GM18498 (cell line): Measurements from ENCODE around the gene MLC1.

Source experiments
- ATAC-seq: cut with Tn5 transposase; IDR thresholded peaks from one replicate; pipeline ENCODE4 v1.9.1; 2021; ENCODE audit warnings: mild to moderate bottlenecking, moderate library complexity; ENCODE audit not compliant: unreplicated experiment

MLC1 gene

DNA sequence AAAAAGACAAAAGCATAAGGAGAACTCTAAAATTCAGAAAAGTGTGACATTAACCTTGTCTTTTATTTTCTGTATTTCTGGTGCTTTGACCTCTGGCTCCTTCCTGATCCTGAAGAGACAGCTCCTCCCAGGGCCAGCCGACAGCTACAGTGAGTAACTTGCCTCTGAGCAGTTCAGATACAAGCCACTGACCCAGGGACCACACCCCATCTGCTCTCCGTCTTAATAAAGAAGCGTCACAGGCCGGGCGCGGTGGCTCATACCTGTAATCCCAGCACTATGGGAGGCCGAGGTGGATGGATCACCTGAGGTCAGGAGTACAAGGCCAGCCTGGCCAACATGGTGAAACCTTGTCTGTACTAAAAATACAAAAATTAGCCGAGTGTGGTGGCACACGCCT, 6.5 kb downstream of the MLC1 start:
- no peak for ATAC-seq

DNA sequence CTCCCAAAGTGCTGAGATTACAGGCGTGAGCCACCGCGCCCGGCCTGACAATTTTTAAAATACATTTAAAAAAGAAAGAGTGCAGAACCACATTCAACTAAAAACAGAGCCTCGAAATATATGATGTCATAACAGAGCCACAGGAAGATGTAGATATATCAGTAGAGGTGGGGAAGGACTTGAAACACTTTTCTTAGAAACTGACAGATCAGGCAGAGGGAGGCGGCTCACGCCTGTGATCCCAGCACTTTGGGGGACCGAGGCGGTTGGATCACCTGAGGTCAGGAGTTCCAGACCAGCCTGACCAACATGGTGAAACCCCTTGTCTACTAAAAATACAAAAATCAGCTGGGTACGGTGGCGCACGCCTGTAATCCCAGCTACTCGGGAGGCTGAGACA, 7.0 kb downstream of the MLC1 start:
- no peak for ATAC-seq

DNA sequence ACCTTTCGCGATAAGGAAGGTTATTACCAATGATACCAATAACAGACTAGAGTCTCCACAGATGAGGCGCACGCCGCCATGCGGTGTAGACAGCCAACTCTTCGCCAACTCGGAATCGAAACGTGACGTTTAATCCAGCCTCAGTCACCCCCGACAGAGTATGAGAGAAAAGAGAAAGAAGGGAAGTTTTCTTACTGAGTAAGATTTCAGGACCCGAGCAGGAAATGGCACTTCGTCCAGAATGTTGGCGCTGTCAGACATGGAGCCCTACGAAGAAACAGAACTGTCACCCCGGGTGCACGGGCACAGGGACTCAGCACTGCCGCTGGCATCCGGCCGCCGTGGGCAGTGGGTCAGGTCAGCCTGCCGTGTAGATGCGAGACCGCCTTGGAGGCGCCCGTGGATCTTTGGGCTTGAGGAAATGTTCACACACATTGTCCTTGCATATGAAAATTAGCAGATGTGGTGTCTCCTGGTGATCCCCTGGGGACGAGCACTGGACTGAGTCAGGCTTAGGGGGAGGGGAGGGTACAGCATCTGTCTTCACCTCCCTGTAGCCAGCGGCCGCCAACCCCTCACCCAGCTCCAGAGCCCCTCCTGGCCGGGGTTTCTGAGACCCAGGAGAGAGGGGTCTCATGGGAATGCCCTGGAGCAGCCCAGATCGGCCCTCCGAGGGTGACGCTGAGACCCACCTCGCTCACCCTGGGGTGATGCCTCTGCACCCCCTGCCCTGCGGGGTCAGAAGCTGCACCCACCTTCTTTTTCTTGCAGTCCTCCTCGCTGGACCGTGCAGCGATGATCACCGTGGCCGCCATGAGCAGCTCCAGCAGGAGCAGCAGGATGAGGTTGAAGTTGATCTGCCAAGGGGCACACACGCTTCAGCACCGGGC, 8.3 kb downstream of the MLC1 start:
- ATAC-seq = no peak

DNA sequence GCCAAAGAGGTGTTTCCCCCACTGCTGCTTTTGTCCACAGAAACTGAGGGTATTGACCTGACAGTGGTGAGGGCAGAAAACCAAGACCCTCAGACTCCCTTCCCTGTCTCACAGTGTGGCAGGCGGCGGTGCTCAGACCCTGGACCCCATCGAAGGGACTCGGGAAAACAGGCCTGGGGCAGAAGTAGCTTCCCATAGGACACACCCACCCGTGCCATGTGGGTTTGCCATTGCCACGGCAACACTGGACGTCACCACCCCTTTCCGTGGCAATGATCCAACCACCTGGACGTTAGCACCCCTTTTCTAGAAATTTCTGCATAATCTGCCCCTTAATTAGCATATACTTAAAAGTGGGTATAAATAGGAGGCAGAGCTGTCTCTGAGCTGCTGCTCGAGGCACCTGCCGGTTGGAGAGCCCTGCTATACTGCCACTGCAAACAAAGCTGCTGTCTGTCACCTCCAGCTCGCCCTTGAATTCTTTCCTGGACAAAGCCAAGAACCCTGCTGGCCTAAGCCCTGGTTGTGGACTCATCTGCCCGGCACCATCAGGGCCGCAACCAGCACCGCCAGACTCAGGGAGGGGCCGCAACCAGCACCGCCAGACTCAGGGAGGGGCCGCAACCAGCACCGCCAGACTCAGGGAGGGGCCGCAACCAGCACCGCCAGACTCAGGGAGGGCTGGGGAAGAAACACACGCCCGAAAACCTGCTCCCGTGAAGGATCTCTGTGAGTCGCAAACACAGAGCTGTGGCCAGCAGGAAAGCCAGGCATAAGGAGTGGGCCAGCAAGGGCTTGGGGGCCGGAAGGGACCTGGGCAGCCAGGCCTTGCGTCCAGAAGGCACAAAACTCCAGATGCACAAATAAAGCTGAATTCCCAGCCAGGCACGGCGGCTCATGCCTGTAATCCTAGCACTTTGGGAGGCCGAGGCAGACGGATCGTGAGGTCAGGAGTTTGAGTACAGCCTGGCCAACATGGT, 10.4 kb downstream of the MLC1 start:
- ATAC-seq = no peak

DNA sequence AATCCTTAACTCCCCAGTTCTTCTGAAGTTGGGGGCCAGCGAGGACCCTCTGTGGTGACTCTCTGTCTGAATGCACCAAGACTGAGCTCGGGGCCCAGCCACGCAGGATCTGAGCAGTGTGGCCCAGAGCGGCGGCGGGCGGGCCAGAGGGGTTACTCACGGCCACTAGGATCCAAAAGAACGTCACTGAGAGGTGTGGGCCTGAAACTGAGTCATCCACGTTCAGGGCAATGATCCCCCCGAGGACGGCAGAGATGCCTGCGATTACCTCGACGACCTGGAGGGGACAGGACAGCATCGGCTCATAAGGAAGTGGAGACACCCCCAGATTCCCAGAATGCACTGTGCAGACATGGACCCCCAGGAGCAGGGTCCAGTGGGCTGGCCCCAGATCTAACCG, 11.2 kb downstream of the MLC1 start:
- ATAC-seq = no peak

DNA sequence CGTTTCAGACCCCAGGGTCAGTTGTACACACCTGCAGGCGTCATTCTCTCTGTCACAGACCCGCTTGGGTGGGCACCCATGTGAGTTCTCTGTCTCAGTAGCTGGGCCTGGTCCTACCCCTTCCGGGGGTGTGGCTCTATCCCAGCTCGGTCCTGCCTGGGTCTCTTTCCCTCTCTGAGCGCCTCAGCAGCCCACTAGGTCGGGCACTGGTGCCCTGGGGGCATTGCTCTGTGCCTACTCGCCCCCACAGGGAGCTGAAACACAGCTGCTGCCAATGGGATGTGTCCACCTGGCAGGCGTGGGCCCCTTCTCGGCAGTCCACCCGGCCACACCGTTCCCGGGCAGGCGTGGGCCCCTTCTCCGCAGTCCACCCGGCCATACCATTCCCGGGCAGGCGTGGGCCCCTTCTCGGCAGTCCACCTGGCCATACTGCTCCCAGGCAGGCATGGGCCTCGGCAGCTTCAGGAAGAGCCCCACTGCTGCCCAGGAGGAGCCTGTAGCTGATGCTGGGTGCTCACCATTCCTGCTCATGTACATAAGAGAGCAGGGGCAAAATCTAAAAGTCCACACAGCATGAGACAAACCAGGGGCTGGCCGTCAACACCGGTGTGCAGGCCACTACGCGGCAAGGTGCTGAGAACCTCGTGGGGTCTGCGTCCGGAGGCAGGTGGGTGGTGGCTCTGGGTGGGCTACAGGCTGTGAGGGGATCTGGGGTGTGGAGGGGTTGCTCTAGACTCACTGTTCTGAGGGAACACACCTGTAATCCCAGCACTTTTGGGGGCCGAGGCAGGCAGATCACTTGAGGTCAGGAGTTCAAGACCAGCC, 12.3 kb downstream of the MLC1 start:
- ATAC-seq = no peak

DNA sequence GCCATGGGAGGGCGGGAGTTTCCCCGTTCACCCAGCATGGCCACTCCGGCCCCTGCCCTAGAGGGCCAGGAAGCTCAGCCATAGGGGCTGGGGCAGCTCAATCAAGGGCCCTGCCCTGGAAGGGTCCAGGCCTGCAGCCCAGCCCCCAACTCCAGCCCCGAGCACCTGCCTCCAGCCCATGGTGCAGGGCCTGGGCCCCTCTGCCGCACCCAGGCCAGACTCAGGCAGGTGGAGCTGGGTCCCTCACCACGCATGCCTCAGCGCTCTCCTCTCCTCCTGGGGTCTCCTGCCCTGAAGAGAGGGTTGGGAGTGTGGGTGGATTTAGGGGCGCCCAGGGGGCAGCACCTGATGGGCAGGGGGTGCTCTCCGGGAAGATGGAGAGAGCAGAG, 13.1 kb downstream of the MLC1 start:
- no peak for ATAC-seq

DNA sequence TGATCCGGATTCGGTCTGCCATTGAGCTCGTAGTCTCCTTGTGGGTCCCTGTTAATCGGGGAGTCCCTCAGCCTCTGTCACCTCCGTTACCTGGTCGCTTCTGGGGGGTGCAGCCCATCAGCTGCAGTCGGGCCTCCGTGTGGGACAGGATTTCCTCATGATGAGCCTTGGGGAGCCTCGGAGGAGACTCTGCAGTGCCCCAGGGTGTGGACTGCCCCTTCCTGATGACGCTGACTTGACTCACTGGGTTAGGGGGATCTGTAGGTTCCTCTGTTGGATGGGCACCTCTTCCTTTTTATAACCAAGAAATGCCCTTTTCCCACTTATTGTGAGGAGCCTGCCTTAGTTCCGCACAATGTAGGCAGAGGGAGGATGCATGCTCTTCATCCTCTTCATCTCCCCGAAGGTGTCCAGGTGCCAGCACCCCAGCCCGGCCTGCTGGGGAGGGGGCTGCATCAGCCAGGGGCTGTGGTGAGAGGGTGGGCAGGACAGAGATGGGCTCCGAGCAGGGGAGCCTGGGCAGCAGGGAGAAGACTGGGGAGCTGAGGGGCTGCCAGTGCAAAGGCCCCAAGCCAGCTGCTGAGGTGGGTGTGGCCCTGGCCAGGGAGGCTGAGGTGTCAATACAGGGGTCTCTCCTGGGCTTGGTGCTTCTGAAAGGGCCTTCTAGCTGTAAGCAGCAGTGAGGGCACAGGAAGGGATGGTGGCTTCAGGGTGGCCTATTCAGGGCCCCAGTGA, 13.6 kb downstream of the MLC1 start:
- ATAC-seq = no peak

DNA sequence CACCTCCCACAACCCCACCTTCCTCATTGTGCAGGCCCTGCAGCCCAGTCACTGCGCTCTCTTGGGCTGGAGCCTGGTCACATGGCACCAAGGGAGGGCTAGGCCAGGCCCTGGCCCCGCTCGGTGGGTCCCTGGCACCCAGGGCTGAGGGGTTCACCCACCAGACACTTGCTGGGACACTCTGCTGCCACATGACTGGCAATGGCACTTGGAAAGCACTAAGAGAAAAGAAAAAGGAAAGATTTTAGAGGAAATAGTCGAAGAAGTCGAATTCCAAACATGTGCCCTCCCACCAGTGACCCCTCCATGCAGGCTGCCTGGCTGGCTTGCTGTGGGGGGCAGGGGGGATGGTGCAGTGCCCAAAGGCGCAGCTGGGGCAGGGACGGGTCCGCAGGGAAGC, 14.9 kb downstream of the MLC1 start:
- no peak for ATAC-seq

DNA sequence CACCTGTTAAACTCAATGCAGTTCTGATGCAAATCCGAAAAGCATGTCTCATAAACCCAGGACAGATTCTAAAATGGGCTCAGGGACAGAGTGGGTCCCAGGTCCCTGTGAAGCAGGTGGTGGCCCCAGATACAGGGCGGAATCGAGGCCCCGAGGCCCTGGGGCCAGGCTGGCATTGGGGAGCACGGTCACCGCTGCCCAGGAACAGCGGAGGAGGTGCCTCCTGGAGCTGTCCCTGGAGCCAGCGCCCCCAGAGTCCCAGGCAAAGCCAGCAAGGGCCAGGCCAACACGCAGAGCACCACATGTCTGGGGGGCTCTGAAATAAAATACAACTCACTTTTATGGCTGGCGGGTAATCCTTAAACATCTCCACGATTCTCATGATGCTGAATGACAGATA, 17.1 kb downstream of the MLC1 start:
- no peak for ATAC-seq

DNA sequence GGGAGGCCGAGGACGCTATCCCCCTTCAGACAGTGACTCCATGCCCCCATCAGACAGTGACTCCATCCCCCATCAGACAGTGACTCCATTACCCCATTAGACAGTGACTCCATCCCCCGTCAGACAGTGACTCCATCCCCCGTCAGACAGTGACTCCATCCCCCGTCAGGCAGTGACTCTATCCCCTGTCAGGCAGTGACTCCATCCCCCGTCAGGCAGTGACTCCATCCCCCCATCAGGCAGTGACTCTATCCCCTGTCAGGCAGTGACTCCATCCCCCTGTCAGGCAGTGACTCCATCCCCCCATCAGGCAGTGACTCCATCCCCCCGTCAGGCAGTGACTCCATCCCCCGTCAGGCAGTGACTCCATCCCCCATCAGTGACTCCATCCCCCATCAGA, 18.0 kb downstream of the MLC1 start:
- ATAC-seq = no peak

DNA sequence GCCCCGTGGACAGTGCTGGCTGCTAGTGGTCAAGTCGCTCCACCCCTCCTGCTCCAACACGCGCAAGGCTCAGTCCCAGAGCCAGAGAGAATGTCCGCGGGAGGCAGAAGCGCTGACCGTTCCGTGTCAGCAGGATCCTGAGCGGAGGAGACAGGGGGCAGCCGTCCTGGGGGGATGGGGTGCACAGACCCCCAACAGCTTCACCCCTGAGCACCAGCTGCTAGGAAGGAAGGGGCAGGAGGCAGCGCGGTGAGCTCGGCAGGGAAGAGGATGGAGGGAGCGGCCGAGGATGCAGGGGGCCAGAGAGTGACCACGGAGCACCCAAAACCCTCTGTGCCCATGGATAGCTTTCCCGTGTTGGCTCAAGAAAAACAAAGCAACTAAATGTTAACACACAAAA, 20.8 kb downstream of the MLC1 start:
- ATAC-seq = no peak

DNA sequence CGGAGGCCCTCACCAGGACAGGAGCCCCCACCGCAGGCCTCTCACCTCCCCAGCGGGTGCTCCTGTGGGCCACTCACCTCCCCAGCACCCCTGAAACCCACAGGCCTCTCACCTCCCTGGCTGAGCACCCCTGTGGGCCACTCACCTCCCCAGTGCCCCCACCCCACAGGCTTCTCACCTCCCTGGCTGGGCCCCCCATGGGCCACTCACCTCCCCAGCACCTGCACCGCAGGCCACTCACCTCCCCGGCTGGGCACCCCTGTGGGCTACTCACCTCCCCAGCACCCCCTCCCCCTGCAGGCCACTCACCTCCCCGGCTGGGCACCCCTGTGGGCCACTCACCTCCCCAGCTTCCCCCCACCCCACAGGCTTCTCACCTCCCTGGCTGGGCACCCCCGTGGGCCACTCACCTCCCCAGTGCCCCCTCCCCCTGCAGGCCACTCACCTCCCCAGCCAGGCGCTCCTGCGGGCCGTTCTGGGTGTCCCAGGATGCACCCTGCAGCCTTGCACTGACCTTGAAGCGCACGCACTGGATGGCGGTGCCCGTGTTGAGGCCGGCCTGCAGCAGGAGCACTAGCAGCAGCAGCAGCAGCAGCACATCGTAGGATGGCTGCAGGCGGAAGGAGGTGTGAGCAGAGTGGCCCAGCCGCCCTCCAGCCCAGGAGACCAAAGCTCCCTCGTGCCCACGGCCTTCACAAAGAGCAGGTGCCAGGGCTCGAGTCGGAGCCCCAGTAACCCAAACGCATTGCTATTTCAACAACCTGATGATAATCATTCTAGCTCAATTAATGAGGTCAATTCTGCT, 21.4 kb downstream of the MLC1 start:
- no peak for ATAC-seq

DNA sequence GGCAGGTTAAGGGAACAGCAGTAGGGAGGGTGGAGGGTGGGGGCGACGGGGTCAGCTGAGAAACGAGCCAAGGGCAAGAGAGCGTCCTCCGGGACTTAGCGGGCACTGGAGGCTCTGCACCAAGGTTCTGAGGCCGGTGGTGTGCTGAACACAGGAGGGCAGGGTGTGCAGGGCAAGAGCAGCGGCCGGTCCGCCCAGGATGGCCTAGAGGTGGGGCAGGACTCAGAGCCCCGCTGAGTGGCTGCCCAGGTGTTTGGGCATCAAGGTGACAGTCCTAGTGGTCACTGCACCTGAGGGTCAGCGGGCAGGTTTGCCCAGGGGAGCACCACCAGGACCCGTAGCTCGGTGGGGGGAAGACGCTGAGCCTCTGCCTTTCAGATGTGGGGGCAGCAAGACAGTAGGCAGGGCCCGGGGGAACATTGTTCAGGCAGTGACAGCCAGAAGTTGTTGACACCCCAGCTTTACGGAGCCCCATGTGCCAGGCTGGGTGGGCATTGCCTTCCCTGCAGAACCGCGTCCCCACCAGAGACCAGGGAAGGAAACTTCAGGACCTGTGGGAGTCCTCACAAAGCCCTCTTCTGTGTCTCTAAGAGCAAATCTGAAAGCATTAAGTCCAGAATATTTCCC, 22.6 kb downstream of the MLC1 start:
- ATAC-seq = no peak

DNA sequence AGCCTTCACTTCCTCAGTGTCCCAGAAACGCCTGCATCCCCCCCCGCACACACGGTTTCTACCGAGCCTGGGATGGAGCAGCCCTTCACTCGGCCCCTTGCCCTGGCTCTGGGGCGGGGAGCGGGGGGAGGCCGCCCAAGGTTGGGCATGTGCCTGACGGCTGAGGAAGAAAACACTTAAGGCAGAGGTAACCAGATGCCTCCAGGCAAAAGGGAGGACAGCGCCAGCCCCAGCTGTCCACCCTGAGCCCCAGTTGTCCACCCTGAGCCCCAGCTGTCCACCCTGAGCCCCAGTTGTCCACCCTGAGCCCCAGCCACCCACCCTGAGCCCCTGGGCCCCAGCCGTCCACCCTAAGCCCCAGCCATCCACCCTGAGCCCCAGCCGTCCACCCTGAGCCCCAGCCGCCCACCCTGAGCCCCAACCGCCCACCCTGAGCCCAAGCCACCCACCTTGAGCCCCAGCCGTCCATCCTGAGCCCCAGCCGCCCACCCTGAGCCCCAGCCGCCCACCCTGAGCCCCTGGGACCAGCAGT, 23.3 kb downstream of the MLC1 start:
- ATAC-seq = no peak

DNA sequence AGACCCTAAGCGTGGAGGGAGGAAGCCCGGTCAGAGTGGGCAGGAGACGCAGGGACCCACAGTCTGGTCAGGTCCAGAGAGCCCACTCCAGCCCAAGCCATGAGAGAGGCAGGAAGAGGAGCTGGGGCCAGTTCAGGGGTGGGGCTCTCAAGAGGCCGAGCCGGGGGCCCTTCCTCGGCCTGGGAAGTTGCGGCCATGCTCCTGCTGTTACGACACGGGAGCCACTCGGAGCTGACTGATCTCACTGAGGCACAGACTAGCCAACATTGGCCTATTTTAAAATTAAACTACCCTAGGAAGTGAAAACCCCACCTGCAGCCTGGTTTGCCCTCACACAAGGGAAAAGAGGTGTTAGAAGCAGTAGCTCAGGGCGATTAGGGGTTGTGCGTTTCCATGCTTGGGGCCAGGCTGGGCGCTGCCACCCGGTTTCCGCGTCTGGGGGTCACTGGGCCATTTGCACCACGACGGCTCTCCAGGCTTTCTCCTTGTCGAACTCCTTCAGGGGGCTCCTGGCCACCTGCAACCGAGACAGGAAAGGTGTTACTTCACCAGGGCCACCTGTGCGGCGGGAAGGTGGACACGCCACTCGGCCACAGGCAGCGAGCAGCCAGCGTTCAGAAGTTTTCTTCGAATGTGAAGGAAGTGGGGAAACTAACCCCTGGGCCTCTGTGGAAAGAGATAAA, 23.9 kb downstream of the MLC1 start:
- ATAC-seq = no peak

DNA sequence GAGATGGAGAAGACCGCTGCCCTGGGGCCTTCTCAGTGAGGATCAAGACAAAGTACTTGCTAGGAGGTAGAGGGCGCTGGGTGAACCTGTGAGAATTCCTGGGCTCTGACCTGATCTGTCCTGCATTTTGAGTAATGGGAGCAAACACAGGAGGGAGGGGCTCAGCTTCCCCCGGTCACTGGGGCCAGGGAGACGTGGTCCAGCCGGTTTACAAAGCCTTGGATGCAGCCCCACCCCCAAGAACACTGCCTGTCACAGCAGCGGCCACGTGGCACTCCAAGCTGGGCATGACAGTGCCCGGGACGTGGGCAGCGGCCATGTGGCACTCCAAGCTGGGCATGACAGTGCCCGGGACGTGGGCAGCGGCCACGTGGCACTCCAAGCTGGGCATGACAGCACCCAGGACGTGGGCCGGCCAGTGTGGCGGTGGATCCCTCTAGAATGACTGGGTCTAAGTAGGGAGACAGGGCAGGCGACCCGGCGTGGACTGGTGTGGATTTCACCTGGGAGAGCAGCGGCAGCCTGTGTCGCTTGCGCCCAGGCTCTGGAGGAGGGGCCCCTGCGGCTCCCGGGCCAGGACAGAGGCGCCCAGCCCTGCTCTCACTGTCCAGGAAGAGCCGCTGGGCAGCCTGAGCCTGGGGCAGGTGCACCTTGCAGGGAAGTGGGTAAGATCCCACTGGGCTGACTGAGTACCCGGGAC, 24.6 kb downstream of the MLC1 start:
- no peak for ATAC-seq

DNA sequence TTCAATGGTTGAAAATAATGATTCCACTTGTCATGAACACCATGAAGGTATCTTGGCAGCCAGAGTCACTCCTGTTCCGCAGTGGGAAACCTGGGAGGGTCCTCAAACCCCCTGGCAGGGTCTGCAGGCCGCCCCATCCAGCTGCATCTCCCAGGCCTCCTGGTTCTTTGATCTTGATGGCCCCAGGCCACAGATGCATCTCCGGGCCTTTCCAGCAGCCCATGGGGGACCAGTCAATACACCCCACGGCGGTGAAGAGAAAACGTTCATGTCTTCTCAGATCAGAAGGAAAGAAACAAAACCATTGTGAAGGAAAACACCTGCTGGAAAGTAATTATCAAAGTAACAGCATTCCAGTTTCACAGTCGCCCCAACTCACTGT, 25.4 kb downstream of the MLC1 start:
- no peak for ATAC-seq
